Stimulated activated CD4-positive, alpha-beta T cell treated with anti-CD3 and anti-CD28 coated beads, TNF-alpha, amount 100 ng/mL, for 48 hours (primary cell): Measurements from ENCODE around the gene SCNN1B.
"Not testable (repeated sequence)": the region's sequence is repeated elsewhere in the genome, so short reads cannot be mapped to it uniquely, and the experiment has no call there.

Experiments
- DNase-seq, 3 donors: peaks; one replicate each; pipeline ENCODE4 v3.0.0-alpha.2; 2020; ENCODE audit warnings: low read depth in 3 of 3

SCNN1B gene

GRCh38 chr16:23302045-23302956, at the start of gene SCNN1B:
Gene SCNN1B, plus strand, starts transcription at chr16:23302302. Its CDS starts 46,298 bp downstream, at chr16:23348600.
- DNase-seq, result no peak

GRCh38 chr16:23252310-23252709, 49.8 kb upstream of the SCNN1B start:
- DNase-seq, result no peak

- not testable (repeated sequence) for DNase-seq
These were observed 48.5 kb upstream of the SCNN1B start for GRCh38 chr16:23253650-23254049.

- DNase-seq, result no peak
These were observed 47.8 kb upstream of the SCNN1B start for GRCh38 chr16:23254338-23254737.

- DNase-seq, result no peak
These were observed 47.1 kb upstream of the SCNN1B start for GRCh38 chr16:23255000-23255399.

GRCh38 chr16:23256440-23256839, 45.7 kb upstream of the SCNN1B start:
- no peak for DNase-seq

- no peak for DNase-seq
These were observed 44.4 kb upstream of the SCNN1B start for GRCh38 chr16:23257682-23258081.

GRCh38 chr16:23258919-23259237, 43.2 kb upstream of the SCNN1B start:
- no peak for DNase-seq

- no peak for DNase-seq
These were observed 34.5 kb upstream of the SCNN1B start for GRCh38 chr16:23267647-23268046.

GRCh38 chr16:23268561-23268960, 33.5 kb upstream of the SCNN1B start:
- DNase-seq, result no peak

GRCh38 chr16:23269248-23269953, 32.7 kb upstream of the SCNN1B start:
- DNase-seq, result no peak

- DNase-seq, result no peak
These were observed 31.4 kb upstream of the SCNN1B start for GRCh38 chr16:23270654-23271053.

- DNase-seq, result no peak
These were observed 27.1 kb upstream of the SCNN1B start for GRCh38 chr16:23274968-23275367.

GRCh38 chr16:23276821-23277220, 25.3 kb upstream of the SCNN1B start:
- no peak for DNase-seq

GRCh38 chr16:23278031-23278430, 24.1 kb upstream of the SCNN1B start:
- no peak for DNase-seq

- DNase-seq, result no peak
These were observed 22.4 kb upstream of the SCNN1B start for GRCh38 chr16:23279721-23280153.

GRCh38 chr16:23280483-23280967, 21.6 kb upstream of the SCNN1B start:
- no peak for DNase-seq

GRCh38 chr16:23282568-23282967, 19.5 kb upstream of the SCNN1B start:
- DNase-seq, result no peak

- DNase-seq, result no peak
These were observed 18.5 kb upstream of the SCNN1B start for GRCh38 chr16:23283571-23283970.

GRCh38 chr16:23284584-23284983, 17.5 kb upstream of the SCNN1B start:
- DNase-seq, result no peak

- no peak for DNase-seq
These were observed 16.0 kb upstream of the SCNN1B start for GRCh38 chr16:23286131-23286532.

GRCh38 chr16:23288209-23288608, 13.9 kb upstream of the SCNN1B start:
- no peak for DNase-seq
